ENCODE data around the gene RNU1-1. TPM values are rescaled to one million over a fixed set of nuclear protein-coding genes. Genes with fewer than 3 reads are reported as not detected.
"Not testable (repeated sequence)": the region's sequence is repeated elsewhere in the genome, so short reads cannot be mapped to it uniquely, and the experiment has no call there.

The RNU1-1 gene
- polyA plus RNA-seq, 1 of the 3 experiments (the other 2 are of a cell fraction): not detected

DNA sequence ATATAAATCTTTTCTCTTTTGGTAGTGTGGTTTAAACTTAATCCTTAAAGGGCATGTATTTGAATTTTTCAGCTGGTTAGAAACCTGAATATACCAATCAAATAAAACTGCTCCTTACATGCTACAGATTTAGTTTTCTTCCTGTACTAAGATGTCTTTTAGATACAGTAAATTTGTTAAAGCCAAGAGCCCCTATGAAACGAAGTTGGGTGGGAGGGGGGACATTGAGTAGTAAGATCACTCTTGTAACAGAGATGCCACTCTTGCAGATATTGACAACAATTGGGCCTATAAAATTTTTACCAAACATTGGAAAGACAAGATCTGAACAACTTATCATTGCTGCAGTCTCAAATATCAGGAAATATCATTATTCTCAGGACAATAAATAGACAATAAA, 2.2 kb downstream of the RNU1-1 start:
- H3K27me3 ChIP-seq (ENCODE audit: insufficient read depth); H3K9me2 ChIP-seq; H2AFZ ChIP-seq (ENCODE audit: low read depth); H3K4me3 ChIP-seq (ENCODE audit: low read depth in 2 of 2, low read length in 1 of 2); H4K20me1 ChIP-seq (ENCODE audit: insufficient read depth); H3K36me3 ChIP-seq (replicated peaks in 1 of 2; ENCODE audit: control insufficient read depth in 1 of 2, insufficient read depth in 2 of 2, low read length in 1 of 2); POLR2A ChIA-PET; H3K27ac ChIP-seq (ENCODE audit: low read depth in 2 of 2, low read length in 1 of 2); H3K4me2 ChIP-seq; DNase-seq; H3K79me2 ChIP-seq (ENCODE audit: insufficient read depth); CTCF ChIA-PET; H3K9me3 ChIP-seq; H3K4me1 ChIP-seq (ENCODE audit: control insufficient read depth in 1 of 2, insufficient read depth in 2 of 2, low read depth in 1 of 2, low read length in 1 of 2); H3F3A ChIP-seq (replicated peaks; ENCODE audit: insufficient read depth); H3K9ac ChIP-seq: not testable (repeated sequence)
- WGBS (ENCODE audit: low lambda C conversion rate): 44% methylated on average over 1 of the region's 1 CpG

DNA sequence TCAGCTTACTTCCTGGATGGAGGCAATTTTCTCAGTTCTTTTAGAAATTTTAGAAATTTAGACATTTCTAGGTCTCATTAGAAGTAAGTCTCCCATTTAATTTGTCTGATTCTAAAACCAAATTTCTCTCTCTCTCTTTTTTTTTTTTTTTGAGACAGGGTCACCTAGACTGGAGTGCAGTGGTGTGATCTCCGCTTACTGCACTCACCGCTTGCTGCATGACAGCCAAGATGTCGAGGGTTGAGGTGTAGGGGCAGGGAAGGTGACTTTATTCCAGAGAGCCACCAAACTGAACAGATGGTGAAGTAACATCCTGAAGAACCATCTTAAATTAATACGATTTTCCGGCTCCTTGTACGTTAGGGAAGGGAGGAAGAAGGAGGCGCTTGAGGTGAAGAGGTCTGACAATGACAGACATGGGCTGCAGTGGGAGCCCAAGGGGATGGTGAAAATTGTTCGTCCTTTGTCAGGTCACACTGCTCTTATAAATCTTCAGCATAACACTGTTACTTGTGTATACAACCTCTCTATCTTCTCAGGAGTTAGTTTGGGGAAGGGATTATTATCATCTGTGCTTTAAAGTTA, 5.1 kb downstream of the RNU1-1 start:
- 78% methylated on average over 8 of the region's 8 CpGs for WGBS (ENCODE audit: low lambda C conversion rate)
- H3K4me1 ChIP-seq (ENCODE audit: control insufficient read depth in 1 of 2, insufficient read depth in 2 of 2, low read depth in 1 of 2, low read length in 1 of 2); H3K9ac ChIP-seq; DNase-seq; H3K9me2 ChIP-seq; POLR2A ChIA-PET; H3K27ac ChIP-seq (ENCODE audit: low read depth in 2 of 2, low read length in 1 of 2); H3K9me3 ChIP-seq; H3K4me3 ChIP-seq (ENCODE audit: low read depth in 2 of 2, low read length in 1 of 2); H3K4me2 ChIP-seq; H3K27me3 ChIP-seq (ENCODE audit: insufficient read depth); H3K79me2 ChIP-seq (ENCODE audit: insufficient read depth); H4K20me1 ChIP-seq (ENCODE audit: insufficient read depth); H3F3A ChIP-seq (replicated peaks; ENCODE audit: insufficient read depth); H3K36me3 ChIP-seq (replicated peaks in 1 of 2; ENCODE audit: control insufficient read depth in 1 of 2, insufficient read depth in 2 of 2, low read length in 1 of 2); H2AFZ ChIP-seq (ENCODE audit: low read depth); CTCF ChIA-PET: not testable (repeated sequence)

DNA sequence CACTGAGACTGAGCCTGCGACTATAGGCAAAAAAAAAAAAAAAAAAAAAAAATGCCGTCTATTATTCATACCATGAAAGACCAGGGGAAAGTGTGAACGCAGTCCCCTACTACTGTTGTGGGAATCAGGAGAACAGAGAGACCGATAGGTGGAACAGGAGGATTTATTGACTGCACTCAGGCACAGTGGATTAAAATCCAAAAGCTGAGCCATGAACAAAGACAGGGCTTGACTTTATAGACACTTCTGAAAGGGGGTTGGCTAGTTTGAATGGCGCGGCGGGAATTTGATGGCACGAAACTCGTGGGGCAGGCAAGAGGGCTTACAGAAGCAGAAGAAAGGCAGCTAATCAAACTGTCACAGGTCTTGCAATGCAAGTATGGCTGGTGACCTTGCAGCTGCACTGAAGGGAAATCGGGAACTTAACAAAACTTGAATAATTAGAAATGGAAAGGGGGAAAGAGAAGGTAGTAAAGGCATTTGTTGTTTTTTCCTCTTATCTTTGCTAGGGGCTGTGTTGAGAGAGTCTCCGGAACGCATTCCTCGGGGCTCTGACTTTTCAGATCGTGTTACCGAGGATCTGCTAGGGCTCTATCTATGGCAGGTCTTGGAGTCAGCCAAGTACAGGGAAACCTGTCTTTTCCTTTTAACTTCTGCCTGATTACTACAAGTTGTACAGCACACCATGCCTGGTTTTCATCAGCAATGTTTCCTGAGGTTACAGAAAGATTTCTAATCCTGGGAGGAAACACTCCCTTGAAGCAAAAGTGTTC, 7.5 kb downstream of the RNU1-1 start:
- H3K4me2 ChIP-seq; CTCF ChIA-PET; H2AFZ ChIP-seq (ENCODE audit: low read depth); H3K4me3 ChIP-seq (ENCODE audit: low read depth in 2 of 2, low read length in 1 of 2); H3K79me2 ChIP-seq (ENCODE audit: insufficient read depth); DNase-seq; H3K27ac ChIP-seq (ENCODE audit: low read depth in 2 of 2, low read length in 1 of 2); H4K20me1 ChIP-seq (ENCODE audit: insufficient read depth); H3K4me1 ChIP-seq (ENCODE audit: control insufficient read depth in 1 of 2, insufficient read depth in 2 of 2, low read depth in 1 of 2, low read length in 1 of 2); H3F3A ChIP-seq (replicated peaks; ENCODE audit: insufficient read depth); H3K36me3 ChIP-seq (replicated peaks in 1 of 2; ENCODE audit: control insufficient read depth in 1 of 2, insufficient read depth in 2 of 2, low read length in 1 of 2); H3K9ac ChIP-seq; H3K27me3 ChIP-seq (ENCODE audit: insufficient read depth); POLR2A ChIA-PET; H3K9me3 ChIP-seq; H3K9me2 ChIP-seq: not testable (repeated sequence)
- 70% methylated on average over 15 of the region's 15 CpGs for WGBS (ENCODE audit: low lambda C conversion rate)

DNA sequence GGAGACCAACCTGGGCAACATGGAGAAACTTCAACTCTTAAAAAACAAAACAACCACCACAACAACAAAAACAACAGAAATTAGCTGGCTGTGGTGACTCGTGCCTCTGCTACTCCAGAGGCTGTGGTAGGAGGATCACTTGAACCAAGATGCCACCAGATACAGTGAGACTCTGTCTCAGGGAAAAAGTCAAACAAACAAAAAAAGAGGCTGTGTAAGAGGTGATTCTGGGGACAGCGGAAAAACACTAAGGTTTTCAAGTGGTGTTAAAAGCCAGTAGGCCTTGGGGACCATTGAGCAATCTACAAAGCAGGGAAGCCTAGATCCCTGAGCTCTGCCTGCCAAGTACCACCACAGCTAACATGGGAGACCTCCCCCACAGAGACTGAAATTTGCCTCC, 8.2 kb downstream of the RNU1-1 start:
- CTCF ChIA-PET, POLR2A ChIA-PET: not testable (repeated sequence)

More for the DNA sequence above, 8.2 kb downstream of the RNU1-1 start:
- H3K27me3 ChIP-seq (ENCODE audit: insufficient read depth); H3K79me2 ChIP-seq (ENCODE audit: insufficient read depth); H3K9me2 ChIP-seq; H3K4me1 ChIP-seq (ENCODE audit: control insufficient read depth in 1 of 2, insufficient read depth in 2 of 2, low read depth in 1 of 2, low read length in 1 of 2); H3F3A ChIP-seq (replicated peaks; ENCODE audit: insufficient read depth); H3K9ac ChIP-seq; DNase-seq; H3K36me3 ChIP-seq (replicated peaks in 1 of 2; ENCODE audit: control insufficient read depth in 1 of 2, insufficient read depth in 2 of 2, low read length in 1 of 2); H3K4me3 ChIP-seq (ENCODE audit: low read depth in 2 of 2, low read length in 1 of 2); H4K20me1 ChIP-seq (ENCODE audit: insufficient read depth); H2AFZ ChIP-seq (ENCODE audit: low read depth); H3K4me2 ChIP-seq; H3K27ac ChIP-seq (ENCODE audit: low read depth in 2 of 2, low read length in 1 of 2); H3K9me3 ChIP-seq: not testable (repeated sequence)
- 71% methylated on average over 2 of the region's 2 CpGs for WGBS (ENCODE audit: low lambda C conversion rate)
